ENCODE measurements around the gene SKAP2.

SKAP2 gene

DNA sequence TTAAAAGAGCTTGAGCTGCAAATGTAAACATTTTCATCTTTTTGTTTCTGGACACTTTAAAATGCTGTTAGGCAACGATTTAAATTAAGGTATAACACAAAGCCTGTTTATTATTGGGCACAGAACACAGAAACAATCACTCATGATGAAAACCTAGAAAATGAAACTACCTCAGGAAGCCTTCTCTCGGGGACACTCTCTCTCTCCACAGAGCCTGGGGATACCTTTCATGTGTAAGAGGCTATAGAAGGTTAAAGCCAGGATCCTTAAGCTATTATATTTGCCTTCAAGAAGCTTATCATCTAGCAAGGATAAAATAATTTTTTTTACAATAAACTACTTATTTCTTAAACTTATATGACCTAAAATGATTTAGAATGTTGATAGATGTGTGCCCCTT is 194.1 kb downstream of the SKAP2 start:
- H3K4me1 Mint-ChIP-seq (ENCODE audit: low read depth) = peaks cover 9% of the 10 kb centered on the region
- no peaks in the 10 kb centered on the region for H3K9me3 Mint-ChIP-seq
- no peaks in the 10 kb centered on the region for H3K36me3 Mint-ChIP-seq (ENCODE audit: low read depth)
- peaks cover 48% of the 10 kb centered on the region for H3K27me3 Mint-ChIP-seq (ENCODE audit: low read depth)
- no peak overlapping the region for H3K27ac Mint-ChIP-seq
- H3K4me3 Mint-ChIP-seq = no peak overlapping the region
- no peak for DNase-seq (ENCODE audit: low spot score)

DNA sequence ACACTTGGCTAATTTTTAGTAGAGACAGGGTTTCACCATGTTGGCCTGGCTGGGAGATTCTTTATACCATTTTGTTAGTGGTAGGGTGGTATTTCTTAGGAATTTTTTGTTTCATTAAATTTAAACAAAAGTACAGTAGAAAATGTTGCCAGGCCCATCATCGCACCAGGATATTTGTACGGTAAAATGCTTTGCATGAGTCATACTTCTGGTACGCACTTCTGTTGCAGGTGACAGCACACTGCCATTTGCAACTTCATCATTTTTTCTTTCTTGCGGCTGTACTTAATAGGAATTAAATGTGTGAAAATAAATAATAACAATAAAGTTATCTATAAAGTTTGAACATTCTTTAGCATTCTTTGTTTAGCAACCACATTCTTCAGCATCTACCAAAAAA is 195.6 kb downstream of the SKAP2 start:
- no peaks in the 10 kb centered on the region for H3K36me3 Mint-ChIP-seq (ENCODE audit: low read depth)
- peaks cover 49% of the 10 kb centered on the region for H3K27me3 Mint-ChIP-seq (ENCODE audit: low read depth)
- no peak overlapping the region for H3K4me3 Mint-ChIP-seq
- DNase-seq (ENCODE audit: low spot score) = no peak
- peaks cover 13% of the 10 kb centered on the region for H3K4me1 Mint-ChIP-seq (ENCODE audit: low read depth)
- H3K9me3 Mint-ChIP-seq = no peaks in the 10 kb centered on the region
- no peak overlapping the region for H3K27ac Mint-ChIP-seq

DNA sequence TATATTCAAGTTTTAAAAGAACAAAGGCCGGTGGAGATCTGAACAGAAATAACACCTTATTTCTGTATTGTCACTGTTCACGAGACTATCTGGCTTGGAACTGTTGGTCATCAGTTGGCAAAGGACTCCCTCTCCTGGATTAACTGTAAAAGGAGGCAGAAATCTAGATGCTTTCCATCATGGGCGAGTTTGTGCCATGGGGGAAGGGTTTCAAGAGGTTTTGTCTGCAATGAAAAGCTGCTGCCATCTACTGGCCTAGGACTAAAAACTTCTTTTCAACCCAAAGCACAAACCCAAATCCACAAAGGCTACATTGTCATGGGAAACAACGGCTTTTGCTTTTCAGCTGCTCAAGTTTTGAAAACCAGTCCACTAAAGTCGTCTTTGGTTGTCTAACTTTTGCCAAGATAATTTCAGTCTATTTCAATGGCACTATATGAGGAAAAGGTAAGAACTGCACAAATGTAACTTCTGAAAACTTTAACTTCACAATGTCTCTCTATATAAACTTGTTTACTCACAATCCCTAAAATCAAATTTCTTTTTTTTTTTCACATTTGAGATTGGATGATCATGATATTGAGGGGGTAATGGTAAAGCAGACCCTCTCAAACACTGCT is 196.8 kb downstream of the SKAP2 start:
- H3K27ac Mint-ChIP-seq = no peak overlapping the region
- no peak overlapping the region for H3K4me3 Mint-ChIP-seq
- H3K36me3 Mint-ChIP-seq (ENCODE audit: low read depth) = no peaks in the 10 kb centered on the region
- H3K4me1 Mint-ChIP-seq (ENCODE audit: low read depth) = peaks cover 13% of the 10 kb centered on the region
- DNase-seq (ENCODE audit: low spot score) = peak; percentile 45
- peaks cover 52% of the 10 kb centered on the region for H3K27me3 Mint-ChIP-seq (ENCODE audit: low read depth)
- H3K9me3 Mint-ChIP-seq = no peaks in the 10 kb centered on the region

DNA sequence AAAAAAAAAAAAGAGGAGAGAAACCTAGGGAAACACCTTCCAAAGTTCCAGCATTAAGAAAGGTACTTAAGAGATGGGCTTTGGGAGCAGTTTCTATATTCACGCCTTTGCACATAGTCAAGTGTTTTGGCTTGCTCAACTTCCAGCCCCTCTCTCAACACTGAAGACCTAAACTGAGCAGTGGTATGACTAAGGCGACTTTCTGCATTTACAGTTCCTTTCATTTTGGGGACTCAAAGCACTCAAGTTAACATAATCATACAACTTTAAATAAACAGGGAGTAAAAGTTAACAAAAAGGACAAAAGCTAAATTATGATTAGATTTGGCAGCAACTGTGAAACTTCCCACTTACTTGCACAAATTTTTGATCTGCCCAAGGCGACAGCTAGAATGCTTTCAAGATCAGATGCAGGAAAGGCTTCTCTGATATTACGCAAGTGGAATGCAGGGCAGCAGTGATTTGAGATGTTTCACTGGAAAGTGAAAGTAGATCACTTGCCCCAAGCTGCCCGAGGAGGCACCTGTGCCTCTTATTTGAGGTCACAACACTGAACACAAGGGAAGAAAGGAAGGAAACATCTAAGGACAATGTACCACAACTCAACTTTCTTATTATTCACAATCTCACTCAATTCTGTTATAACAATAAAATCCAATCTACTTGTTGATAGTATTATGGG is 199.5 kb downstream of the SKAP2 start:
- H3K36me3 Mint-ChIP-seq (ENCODE audit: low read depth) = no peaks in the 10 kb centered on the region
- DNase-seq (ENCODE audit: low spot score) = no peak
- H3K9me3 Mint-ChIP-seq = no peaks in the 10 kb centered on the region
- no peak overlapping the region for H3K27ac Mint-ChIP-seq
- H3K27me3 Mint-ChIP-seq (ENCODE audit: low read depth) = peaks cover 46% of the 10 kb centered on the region
- peaks cover 13% of the 10 kb centered on the region for H3K4me1 Mint-ChIP-seq (ENCODE audit: low read depth)
- peak overlapping the region; percentile 10 for H3K4me3 Mint-ChIP-seq

DNA sequence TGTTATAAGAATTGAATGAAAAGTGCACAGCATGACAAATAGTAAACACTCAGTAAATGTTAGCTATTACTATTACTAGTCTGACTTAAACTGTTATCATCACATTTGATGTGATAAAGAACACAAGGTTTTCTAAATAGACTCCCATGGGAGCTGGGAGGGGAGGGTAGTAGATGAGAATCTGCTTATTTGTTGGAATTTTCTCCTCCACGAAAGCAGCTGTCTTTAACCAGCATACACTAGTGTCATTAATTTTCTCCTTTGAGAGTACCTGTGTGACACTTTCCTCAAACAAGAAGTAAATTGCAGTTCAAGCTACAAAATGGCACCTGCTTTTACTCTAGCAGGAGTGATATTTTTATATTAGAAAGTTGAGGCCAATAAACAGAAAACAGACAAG is 200.1 kb downstream of the SKAP2 start:
- Mint-ChIP-seq H3K36me3 (ENCODE audit: low read depth) (no peaks in the 10 kb centered on the region), H3K9me3 (no peaks in the 10 kb centered on the region), H3K4me3 (no peak overlapping the region), H3K27ac (no peak overlapping the region), H3K27me3 (ENCODE audit: low read depth) (peaks cover 46% of the 10 kb centered on the region), H3K4me1 (ENCODE audit: low read depth) (peaks cover 13% of the 10 kb centered on the region)
- DNase-seq (ENCODE audit: low spot score) = no peak

DNA sequence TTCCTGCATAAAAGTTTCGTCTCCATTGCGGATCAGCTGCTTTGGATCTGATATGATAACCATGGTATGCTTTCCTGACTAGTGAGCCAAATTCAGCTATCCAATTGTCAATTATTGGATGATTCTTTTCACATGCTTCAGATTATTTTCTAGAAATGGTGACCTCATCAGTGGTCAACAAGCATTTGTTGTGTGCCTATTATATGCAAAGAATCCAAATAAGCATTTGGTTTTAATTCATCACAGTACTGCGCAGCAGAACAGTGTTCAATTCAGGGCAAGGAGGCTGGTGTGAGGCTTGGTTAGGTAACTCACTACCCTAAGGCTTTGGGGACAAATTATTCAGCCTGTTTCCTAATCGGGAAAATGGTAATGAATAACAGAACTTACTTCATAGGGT is 200.5 kb downstream of the SKAP2 start:
- H3K4me3 Mint-ChIP-seq = no peak overlapping the region
- H3K27ac Mint-ChIP-seq = no peak overlapping the region
- peaks cover 46% of the 10 kb centered on the region for H3K27me3 Mint-ChIP-seq (ENCODE audit: low read depth)
- no peaks in the 10 kb centered on the region for H3K36me3 Mint-ChIP-seq (ENCODE audit: low read depth)
- no peaks in the 10 kb centered on the region for H3K9me3 Mint-ChIP-seq
- no peak for DNase-seq (ENCODE audit: low spot score)
- peaks cover 13% of the 10 kb centered on the region for H3K4me1 Mint-ChIP-seq (ENCODE audit: low read depth)

DNA sequence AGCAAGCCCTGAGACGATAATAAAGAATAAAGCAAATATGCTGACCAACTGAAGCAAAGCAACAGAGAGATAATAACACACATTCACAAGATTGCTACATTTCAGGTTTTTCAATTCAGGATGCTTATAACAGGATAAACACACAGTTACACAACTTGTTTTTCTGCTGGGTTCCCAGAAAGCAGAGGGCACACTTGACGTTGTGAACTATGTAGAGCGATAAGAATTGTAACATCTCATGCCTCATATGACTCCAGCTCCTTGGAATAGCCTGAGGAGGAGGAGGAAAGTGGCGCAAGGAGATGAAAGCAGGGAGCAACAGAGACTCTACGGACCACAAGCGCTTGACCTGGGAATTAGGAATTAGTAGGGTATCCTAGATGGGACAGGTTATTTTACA is 201.7 kb downstream of the SKAP2 start:
- Mint-ChIP-seq H3K4me1 (ENCODE audit: low read depth) (peaks cover 13% of the 10 kb centered on the region), H3K27me3 (ENCODE audit: low read depth) (peaks cover 47% of the 10 kb centered on the region), H3K9me3 (no peaks in the 10 kb centered on the region), H3K27ac (no peak overlapping the region), H3K36me3 (ENCODE audit: low read depth) (no peaks in the 10 kb centered on the region), H3K4me3 (no peak overlapping the region)
- no peak for DNase-seq (ENCODE audit: low spot score)

DNA sequence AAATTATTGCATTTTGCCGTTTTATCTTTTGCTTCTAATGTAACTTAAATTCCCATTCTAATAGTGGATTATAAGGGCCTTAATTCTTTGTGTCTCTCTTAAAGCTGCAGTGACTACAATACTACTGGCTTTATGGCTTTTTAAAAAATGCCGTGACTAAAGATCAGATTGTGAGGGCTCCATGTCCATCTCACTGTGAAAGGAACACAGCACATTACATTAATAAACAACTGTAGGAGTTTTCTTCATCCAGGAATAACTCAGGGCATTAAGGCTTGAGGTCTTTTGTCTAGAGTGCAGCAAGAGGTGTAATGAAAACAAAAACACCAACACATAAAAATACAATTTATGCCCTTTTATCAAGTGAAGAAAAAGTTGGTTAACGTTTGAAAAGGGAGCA is 205.3 kb downstream of the SKAP2 start:
- no peaks in the 10 kb centered on the region for H3K36me3 Mint-ChIP-seq (ENCODE audit: low read depth)
- H3K27me3 Mint-ChIP-seq (ENCODE audit: low read depth) = peaks cover 51% of the 10 kb centered on the region

DNA sequence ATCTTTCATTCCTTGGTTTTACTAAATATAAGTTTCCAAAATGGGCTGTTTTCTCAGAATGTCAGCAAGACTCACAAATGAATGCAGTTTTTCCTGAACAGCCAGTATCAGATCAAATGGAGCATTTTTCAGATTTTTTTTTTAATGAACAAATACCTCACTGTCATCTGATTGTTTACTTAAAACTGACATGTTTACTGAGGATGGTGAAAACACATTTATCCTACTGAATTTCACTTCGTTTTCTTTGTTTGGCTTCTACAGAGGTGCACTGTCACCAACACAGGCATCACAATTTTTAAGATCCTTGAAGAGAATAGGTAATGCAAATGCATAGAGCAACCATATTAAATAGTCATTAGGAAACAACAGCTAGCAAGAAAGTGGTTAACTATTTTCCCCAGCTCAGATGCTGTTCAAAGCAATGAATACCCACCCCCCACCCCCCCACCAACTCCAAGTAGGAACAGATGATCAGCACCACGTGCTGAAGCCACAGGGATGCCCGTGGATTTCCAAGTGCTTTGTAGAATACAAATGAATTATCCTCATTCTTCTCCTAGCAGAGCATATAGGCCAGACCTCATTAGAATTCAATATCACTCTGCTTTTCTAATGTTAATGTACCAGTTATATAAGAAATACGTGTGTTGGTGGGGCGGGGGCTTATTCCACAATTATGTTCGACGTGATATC is 205.9 kb downstream of the SKAP2 start:
- H3K36me3 Mint-ChIP-seq (ENCODE audit: low read depth) = no peaks in the 10 kb centered on the region
- H3K27ac Mint-ChIP-seq = no peak overlapping the region
- peaks cover 49% of the 10 kb centered on the region for H3K27me3 Mint-ChIP-seq (ENCODE audit: low read depth)
- no peak for DNase-seq (ENCODE audit: low spot score)
- H3K4me3 Mint-ChIP-seq = no peak overlapping the region
- no peaks in the 10 kb centered on the region for H3K4me1 Mint-ChIP-seq (ENCODE audit: low read depth)
- no peaks in the 10 kb centered on the region for H3K9me3 Mint-ChIP-seq

More for the DNA sequence above, 205.3 kb downstream of the SKAP2 start:
- Mint-ChIP-seq H3K4me1 (ENCODE audit: low read depth) (no peaks in the 10 kb centered on the region), H3K9me3 (no peaks in the 10 kb centered on the region), H3K4me3 (no peak overlapping the region), H3K27ac (no peak overlapping the region)
- DNase-seq (ENCODE audit: low spot score) = no peak

DNA sequence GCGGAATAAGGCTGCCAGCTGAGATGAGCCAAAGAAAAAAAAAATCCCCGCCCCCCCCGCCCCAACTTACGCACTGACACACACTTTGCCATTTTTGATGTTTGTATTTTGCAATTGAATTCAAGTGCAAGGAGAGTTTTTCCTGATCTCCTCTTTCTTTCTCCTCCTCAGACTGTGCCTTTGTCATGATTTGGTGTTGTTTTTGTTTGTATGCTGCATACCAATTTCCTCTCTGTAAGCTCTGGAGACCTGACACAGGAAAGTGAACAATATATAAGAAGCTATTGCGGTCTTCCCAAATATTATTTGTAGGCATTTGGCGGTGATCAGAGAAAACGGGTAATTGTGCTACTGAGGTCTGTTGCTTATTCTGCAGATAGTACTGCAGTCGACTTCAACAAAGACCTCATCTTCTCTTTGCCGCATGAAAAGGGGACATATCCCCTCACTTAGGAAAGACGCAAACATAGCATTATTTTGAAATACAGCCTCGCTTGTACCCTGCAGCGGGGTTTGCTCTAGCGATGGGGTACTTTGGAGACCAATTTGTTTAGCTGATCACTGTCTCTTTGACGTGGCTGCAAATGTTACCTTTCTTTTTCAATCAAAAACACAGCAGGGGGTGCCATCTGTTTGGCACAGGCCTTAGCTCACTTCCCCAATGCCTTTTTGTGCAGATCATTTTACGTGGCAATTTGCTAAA is 206.6 kb downstream of the SKAP2 start:
- H3K4me3 Mint-ChIP-seq = no peak overlapping the region
- H3K4me1 Mint-ChIP-seq (ENCODE audit: low read depth) = no peaks in the 10 kb centered on the region
- peaks cover 42% of the 10 kb centered on the region for H3K27me3 Mint-ChIP-seq (ENCODE audit: low read depth)
- DNase-seq (ENCODE audit: low spot score) = no peak
- H3K9me3 Mint-ChIP-seq = no peaks in the 10 kb centered on the region
- no peak overlapping the region for H3K27ac Mint-ChIP-seq
- H3K36me3 Mint-ChIP-seq (ENCODE audit: low read depth) = no peaks in the 10 kb centered on the region

DNA sequence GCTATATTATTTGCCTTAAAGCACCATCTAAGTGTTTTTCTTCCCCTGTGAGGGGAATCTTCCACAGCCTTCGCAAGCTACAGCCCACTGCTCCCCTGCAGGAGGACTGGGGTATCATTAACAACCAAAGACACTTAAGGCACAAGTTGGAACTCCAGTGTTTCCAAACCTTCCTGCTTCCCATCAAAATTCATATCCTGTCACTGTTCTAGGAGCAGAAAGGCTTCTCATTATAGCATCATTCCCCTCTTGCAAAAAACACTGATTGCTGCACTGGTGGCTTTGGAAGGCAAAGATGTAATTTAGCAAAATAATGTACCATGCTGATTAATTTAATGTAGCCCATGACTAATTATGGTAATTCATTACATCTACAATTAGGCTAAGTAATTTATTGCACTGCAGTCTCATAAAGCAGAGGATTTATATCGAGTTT is 207.2 kb downstream of the SKAP2 start:
- H3K27ac Mint-ChIP-seq = no peak overlapping the region
- no peak for DNase-seq (ENCODE audit: low spot score)
- H3K27me3 Mint-ChIP-seq (ENCODE audit: low read depth) = peaks cover 36% of the 10 kb centered on the region
- no peaks in the 10 kb centered on the region for H3K4me1 Mint-ChIP-seq (ENCODE audit: low read depth)
- no peaks in the 10 kb centered on the region for H3K9me3 Mint-ChIP-seq
- no peaks in the 10 kb centered on the region for H3K36me3 Mint-ChIP-seq (ENCODE audit: low read depth)
- no peak overlapping the region for H3K4me3 Mint-ChIP-seq

DNA sequence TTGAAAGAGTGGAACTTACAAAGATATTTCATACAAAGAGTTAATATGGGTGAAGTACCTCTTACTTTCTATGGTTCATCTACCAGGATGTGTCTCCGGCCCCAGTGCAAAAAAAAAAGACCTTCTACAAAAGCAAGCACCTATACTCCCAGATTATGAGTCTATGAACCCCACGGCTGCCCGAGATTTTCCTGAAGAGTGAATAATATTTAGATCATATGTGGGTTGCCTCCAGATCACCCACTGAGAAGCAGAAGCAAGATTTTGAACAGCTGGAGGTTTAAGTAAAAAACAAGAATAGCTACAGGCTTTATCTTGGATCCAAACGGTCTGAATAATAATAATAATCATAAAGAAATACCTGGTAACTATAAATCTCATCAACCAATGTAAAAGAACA is 207.7 kb downstream of the SKAP2 start:
- Mint-ChIP-seq H3K9me3 (no peaks in the 10 kb centered on the region), H3K36me3 (ENCODE audit: low read depth) (no peaks in the 10 kb centered on the region), H3K27ac (no peak overlapping the region), H3K27me3 (ENCODE audit: low read depth) (peaks cover 35% of the 10 kb centered on the region), H3K4me1 (ENCODE audit: low read depth) (no peaks in the 10 kb centered on the region), H3K4me3 (no peak overlapping the region)
- DNase-seq (ENCODE audit: low spot score) = no peak

DNA sequence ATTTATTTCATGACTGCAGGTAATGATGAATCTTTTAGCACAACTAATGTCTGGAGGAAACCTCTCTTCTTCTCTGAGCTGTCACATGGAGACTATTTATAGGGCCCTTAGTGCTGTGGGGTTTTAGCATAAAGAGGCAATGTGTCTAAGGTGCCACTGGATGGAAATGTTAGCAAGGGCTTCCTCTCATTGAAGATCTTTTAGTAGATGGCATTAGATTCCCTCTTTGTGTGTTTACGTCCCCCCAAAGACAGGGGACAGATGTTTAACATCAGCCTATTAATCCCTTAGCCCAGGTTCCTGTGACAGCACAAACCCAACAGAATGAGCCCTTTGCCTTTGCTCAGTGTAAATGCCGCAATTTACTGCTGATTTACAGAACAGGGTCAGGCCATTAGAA is 208.6 kb downstream of the SKAP2 start:
- Mint-ChIP-seq H3K27ac (no peak overlapping the region), H3K4me1 (ENCODE audit: low read depth) (no peaks in the 10 kb centered on the region), H3K9me3 (no peaks in the 10 kb centered on the region), H3K27me3 (ENCODE audit: low read depth) (peaks cover 34% of the 10 kb centered on the region), H3K4me3 (no peak overlapping the region), H3K36me3 (ENCODE audit: low read depth) (no peaks in the 10 kb centered on the region)
- no peak for DNase-seq (ENCODE audit: low spot score)

All from T-helper 2 cell treated with Interferon-gamma antibody and Interleukin-4, amounts not matched to agents 5 μg/mL and 100 μg/mL, for 36 hours (primary cell).